ENCODE results near the gene MGRN1.

GRCh38 chr16:4689091-4689671 is 64.6 kb downstream of the MGRN1 start:
- TF ChIP-seq, protein P1, sequence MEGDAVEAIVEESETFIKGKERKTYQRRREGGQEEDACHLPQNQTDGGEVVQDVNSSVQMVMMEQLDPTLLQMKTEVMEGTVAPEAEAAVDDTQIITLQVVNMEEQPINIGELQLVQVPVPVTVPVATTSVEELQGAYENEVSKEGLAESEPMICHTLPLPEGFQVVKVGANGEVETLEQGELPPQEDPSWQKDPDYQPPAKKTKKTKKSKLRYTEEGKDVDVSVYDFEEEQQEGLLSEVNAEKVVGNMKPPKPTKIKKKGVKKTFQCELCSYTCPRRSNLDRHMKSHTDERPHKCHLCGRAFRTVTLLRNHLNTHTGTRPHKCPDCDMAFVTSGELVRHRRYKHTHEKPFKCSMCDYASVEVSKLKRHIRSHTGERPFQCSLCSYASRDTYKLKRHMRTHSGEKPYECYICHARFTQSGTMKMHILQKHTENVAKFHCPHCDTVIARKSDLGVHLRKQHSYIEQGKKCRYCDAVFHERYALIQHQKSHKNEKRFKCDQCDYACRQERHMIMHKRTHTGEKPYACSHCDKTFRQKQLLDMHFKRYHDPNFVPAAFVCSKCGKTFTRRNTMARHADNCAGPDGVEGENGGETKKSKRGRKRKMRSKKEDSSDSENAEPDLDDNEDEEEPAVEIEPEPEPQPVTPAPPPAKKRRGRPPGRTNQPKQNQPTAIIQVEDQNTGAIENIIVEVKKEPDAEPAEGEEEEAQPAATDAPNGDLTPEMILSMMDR (IDR thresholded peaks at IDR 0.05; ENCODE audit: poor library complexity, severe bottlenecking), result no peak
- no peak for TF ChIP-seq EZH2 (IDR thresholded peaks at IDR 0.05; ENCODE audit: borderline replicate concordance, insufficient read depth, low read length, poor library complexity, severe bottlenecking)
- no peak for TF ChIP-seq EP300 (conservative IDR thresholded peaks at IDR 0.05; ENCODE audit: poor library complexity, severe bottlenecking)
- TF ChIP-seq REST (IDR thresholded peaks at IDR 0.05; ENCODE audit: borderline replicate concordance), result no peak

Data from neural cell (in vitro differentiated cells).